Measurements from ENCODE around the gene WIF1. TPM values are rescaled to one million over a fixed set of nuclear protein-coding genes. Genes with fewer than 3 reads are reported as not detected.

WIF1 gene
- polyA plus RNA-seq, 3 donors, result not detected

DNA sequence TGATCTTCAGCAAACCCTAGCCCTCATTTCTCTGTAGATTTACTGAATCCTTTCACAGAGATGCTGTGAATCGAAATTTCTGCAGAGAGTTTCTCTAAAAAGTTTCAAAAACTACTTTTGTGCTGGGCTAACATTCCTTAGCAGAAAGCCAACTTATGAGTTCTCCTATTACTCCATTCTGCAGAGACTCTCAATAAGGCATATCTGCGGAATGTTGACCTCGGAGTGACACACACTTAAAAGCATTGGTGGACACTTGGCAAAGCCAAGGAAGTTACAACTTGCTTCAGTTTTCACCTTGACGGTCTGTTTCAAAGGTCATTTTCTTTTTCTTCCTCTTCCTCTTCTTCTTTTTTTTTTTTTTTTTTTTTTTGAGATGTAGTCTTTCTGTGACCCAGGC is 75.8 kb downstream of the WIF1 start:
- H3K4me3 Mint-ChIP-seq, result no peak overlapping the region
- peaks cover 0 to 8% (median 0%) of the 10 kb centered on the region in 7 donors for H3K9me3 Mint-ChIP-seq
- Histone ChIP-seq H3K4me2 (replicated peaks; ENCODE audit: extremely low read depth, low read length, poor library complexity, severe bottlenecking) (no peak overlapping the region), H2AFZ (ENCODE audit: insufficient read depth, low read depth, low read length, poor library complexity, severe bottlenecking) (no peak overlapping the region), H3K4me3 (replicated peaks in 1 of 3; ENCODE audit: low read depth in 2 of 3, low read length in 3 of 3) (no peak overlapping the region), H3K79me2 (ENCODE audit: insufficient read depth, low read length) (no peaks in the 10 kb centered on the region), H3K36me3 (replicated peaks in 1 of 2; ENCODE audit: control insufficient read depth in 1 of 2, insufficient read depth in 2 of 2, low read length in 2 of 2) (no peaks in the 10 kb centered on the region), H3K4me1 (ENCODE audit: control insufficient read depth in 1 of 2, insufficient read depth in 2 of 2, low read length in 2 of 2) (no peaks in the 10 kb centered on the region), H3K27me3 (ENCODE audit: control insufficient read depth in 2 of 2, insufficient read depth in 2 of 2, low read length in 2 of 2) (peaks cover 0 to 2% of the 10 kb centered on the region in 2 donors), H3K27ac (ENCODE audit: low read depth in 1 of 2, low read length in 2 of 2) (no peak overlapping the region), H3K9me3 (replicated peaks in 1 of 2; ENCODE audit: control insufficient read depth in 1 of 2, insufficient read depth in 1 of 2, low read length in 2 of 2) (no peaks in the 10 kb centered on the region), H4K20me1 (ENCODE audit: insufficient read depth, low read length) (no peaks in the 10 kb centered on the region), H3K9ac (ENCODE audit: insufficient read depth, low read length, poor library complexity, severe bottlenecking) (no peak overlapping the region)
- TF ChIP-seq, protein P1, sequence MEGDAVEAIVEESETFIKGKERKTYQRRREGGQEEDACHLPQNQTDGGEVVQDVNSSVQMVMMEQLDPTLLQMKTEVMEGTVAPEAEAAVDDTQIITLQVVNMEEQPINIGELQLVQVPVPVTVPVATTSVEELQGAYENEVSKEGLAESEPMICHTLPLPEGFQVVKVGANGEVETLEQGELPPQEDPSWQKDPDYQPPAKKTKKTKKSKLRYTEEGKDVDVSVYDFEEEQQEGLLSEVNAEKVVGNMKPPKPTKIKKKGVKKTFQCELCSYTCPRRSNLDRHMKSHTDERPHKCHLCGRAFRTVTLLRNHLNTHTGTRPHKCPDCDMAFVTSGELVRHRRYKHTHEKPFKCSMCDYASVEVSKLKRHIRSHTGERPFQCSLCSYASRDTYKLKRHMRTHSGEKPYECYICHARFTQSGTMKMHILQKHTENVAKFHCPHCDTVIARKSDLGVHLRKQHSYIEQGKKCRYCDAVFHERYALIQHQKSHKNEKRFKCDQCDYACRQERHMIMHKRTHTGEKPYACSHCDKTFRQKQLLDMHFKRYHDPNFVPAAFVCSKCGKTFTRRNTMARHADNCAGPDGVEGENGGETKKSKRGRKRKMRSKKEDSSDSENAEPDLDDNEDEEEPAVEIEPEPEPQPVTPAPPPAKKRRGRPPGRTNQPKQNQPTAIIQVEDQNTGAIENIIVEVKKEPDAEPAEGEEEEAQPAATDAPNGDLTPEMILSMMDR (IDR thresholded peaks at IDR 0.05), result no peak
- peaks cover 2 to 10% (median 8%) of the 10 kb centered on the region in 3 donors for H3K27me3 Mint-ChIP-seq (ENCODE audit: low read depth in 3 of 3)
- intact Hi-C loops (cut with micrococcal nuclease), result no loop called here
- DNase-seq, result no peak
- H3K4me1 Mint-ChIP-seq, result no peaks in the 10 kb centered on the region
- H3K36me3 Mint-ChIP-seq, result no peaks in the 10 kb centered on the region
- 100% methylated on average over 1 of the region's 4 CpGs for WGBS (ENCODE audit: insufficient coverage)
- H3K27ac Mint-ChIP-seq, result no peak overlapping the region

DNA sequence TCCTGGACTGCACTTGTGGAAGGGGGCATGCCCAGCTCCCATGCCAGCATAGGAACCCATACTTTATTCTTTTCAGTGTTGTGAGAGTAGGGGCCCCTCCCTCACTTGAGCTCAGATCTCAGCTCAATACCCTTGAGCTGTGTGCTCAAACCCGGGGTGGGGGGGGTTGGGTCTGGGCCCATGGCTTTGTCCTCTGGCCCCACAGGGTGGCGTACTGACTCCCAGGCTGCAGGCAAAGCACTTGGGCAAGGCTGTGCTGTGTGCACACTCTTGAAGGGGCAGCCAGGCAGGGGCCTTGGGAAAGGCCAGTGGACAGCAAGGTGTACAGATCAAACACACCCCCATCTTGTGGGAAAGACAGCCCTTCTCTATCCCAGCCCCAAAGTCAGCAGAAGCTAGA is 81.8 kb downstream of the WIF1 start:
- H3K36me3 Mint-ChIP-seq, result no peaks in the 10 kb centered on the region
- no peak overlapping the region for H3K4me3 ChIP-seq (replicated peaks in 1 of 3; ENCODE audit: low read depth in 2 of 3, low read length in 3 of 3)
- no peak overlapping the region for H3K27ac Mint-ChIP-seq
- WGBS (ENCODE audit: insufficient coverage), result 95% methylated on average over 2 of the region's 2 CpGs
- no peaks in the 10 kb centered on the region for H3K36me3 ChIP-seq (replicated peaks in 1 of 2; ENCODE audit: control insufficient read depth in 1 of 2, insufficient read depth in 2 of 2, low read length in 2 of 2)
- no peaks in the 10 kb centered on the region for H3K27me3 ChIP-seq (ENCODE audit: control insufficient read depth in 2 of 2, insufficient read depth in 2 of 2, low read length in 2 of 2)
- TF ChIP-seq, protein P1 (IDR thresholded peaks at IDR 0.05), result no peak
- H3K4me1 ChIP-seq (ENCODE audit: control insufficient read depth in 1 of 2, insufficient read depth in 2 of 2, low read length in 2 of 2), result no peaks in the 10 kb centered on the region
- no peak for DNase-seq
- H3K9me3 ChIP-seq (replicated peaks in 1 of 2; ENCODE audit: control insufficient read depth in 1 of 2, insufficient read depth in 1 of 2, low read length in 2 of 2), result peaks cover 0 to 4% of the 10 kb centered on the region in 2 donors
- H3K4me1 Mint-ChIP-seq, result no peaks in the 10 kb centered on the region
- H3K9ac ChIP-seq (ENCODE audit: insufficient read depth, low read length, poor library complexity, severe bottlenecking), result no peak overlapping the region
- H3K9me3 Mint-ChIP-seq, result peaks cover 4 to 17% (median 15%) of the 10 kb centered on the region in 7 donors
- H3K4me3 Mint-ChIP-seq, result no peak overlapping the region
- H2AFZ ChIP-seq (ENCODE audit: insufficient read depth, low read depth, low read length, poor library complexity, severe bottlenecking), result no peak overlapping the region
- no peak overlapping the region for H3K27ac ChIP-seq (ENCODE audit: low read depth in 1 of 2, low read length in 2 of 2)
- H4K20me1 ChIP-seq (ENCODE audit: insufficient read depth, low read length), result no peaks in the 10 kb centered on the region
- intact Hi-C loops (cut with micrococcal nuclease), result no loop called here
- no peak overlapping the region for H3K4me2 ChIP-seq (replicated peaks; ENCODE audit: extremely low read depth, low read length, poor library complexity, severe bottlenecking)
- no peaks in the 10 kb centered on the region for H3K79me2 ChIP-seq (ENCODE audit: insufficient read depth, low read length)
- peaks cover 2 to 5% (median 5%) of the 10 kb centered on the region in 3 donors for H3K27me3 Mint-ChIP-seq (ENCODE audit: low read depth in 3 of 3)
